ENCODE measurements around the gene ZNF800. TPM values are rescaled to one million over a fixed set of nuclear protein-coding genes. Genes with fewer than 3 reads are reported as not detected.
"Not testable (repeated sequence)": the region's sequence is repeated elsewhere in the genome, so short reads cannot be mapped to it uniquely, and the experiment has no call there.

Gene ZNF800
- total RNA-seq, 2 donors from 2014 or later = 20.0 to 23.7 TPM

DNA sequence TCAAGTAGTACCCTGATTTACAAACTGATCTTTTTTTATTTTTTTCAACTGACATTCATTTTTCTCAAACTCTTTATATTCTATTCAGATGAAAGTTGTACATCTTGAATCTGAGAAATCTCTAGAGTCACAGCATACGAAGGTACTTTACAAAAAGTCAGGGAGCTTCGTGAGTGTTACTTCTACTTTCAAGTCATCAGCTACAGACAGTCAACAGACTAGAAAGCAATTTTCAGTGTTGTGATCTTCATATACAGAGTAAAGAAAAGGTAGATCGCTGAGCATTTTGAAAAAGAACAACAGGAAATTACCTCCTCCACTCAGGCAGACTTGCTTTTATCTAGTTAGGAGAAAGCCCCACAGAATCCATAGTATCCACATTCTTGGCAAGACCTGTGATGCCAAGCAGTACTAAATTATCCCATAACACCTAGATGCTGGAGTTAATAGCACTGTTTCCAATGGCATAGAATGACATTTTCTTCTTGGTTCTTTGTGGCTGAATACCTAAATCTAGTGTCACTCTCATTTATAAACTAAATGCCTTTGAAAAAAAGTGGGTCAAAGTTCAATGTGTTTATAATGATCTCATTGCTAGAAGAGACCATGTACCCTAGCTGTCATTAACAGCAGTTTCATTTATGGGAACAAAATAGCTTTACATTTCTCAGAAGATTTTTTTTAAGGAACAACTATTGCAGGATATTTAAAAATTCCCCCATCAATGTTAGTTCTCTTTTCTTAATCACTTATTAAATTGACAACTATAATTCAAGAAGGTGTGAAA is 12.0 kb upstream of the ZNF800 start:
- WGBS, 2 donors = 71 to 72% methylated on average over 3 of the region's 3 CpGs
- ATAC-seq (no peak), DNase-seq (no peak)
- H3K36me3 ChIP-seq (replicated peaks in 1 of 2; ENCODE audit: insufficient read depth in 1 of 2, low read depth in 2 of 2) = no peaks in the 10 kb centered on the region
- intact Hi-C loops (cut with DNase I) = no loop called here
- H3K9me3 ChIP-seq = no peaks in the 10 kb centered on the region
- TF ChIP-seq, protein P1, sequence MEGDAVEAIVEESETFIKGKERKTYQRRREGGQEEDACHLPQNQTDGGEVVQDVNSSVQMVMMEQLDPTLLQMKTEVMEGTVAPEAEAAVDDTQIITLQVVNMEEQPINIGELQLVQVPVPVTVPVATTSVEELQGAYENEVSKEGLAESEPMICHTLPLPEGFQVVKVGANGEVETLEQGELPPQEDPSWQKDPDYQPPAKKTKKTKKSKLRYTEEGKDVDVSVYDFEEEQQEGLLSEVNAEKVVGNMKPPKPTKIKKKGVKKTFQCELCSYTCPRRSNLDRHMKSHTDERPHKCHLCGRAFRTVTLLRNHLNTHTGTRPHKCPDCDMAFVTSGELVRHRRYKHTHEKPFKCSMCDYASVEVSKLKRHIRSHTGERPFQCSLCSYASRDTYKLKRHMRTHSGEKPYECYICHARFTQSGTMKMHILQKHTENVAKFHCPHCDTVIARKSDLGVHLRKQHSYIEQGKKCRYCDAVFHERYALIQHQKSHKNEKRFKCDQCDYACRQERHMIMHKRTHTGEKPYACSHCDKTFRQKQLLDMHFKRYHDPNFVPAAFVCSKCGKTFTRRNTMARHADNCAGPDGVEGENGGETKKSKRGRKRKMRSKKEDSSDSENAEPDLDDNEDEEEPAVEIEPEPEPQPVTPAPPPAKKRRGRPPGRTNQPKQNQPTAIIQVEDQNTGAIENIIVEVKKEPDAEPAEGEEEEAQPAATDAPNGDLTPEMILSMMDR (IDR thresholded peaks at IDR 0.05) = no peak
- no peak for TF ChIP-seq POLR2A (IDR thresholded peaks at IDR 0.05)
- no peaks in the 10 kb centered on the region for H3K27me3 ChIP-seq
- no peak overlapping the region for H3K27ac ChIP-seq
- H3K4me3 ChIP-seq = no peak overlapping the region
- H3K4me1 ChIP-seq = no peaks in the 10 kb centered on the region

DNA sequence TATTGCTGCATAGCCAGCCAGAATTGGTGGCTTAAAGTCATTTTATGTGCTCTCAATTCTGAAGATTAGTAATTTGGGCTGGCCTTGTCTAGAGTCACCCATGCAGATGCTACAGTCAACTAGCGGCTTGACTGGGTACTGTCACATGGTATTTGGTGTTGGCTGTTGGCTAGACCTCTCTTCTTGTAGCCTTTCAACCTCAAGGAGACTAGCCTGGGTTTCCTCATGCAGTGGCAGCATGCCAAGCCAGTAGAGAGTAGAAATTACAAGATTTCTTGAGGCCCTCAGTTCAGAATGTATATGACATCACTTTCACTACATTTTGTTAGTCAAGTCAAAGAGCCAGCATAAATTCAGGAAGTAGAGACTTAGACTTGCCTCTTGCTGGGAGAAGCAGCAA is 3.7 kb upstream of the ZNF800 start:
- no peak for ATAC-seq
- Histone ChIP-seq H3K27me3 (no peaks in the 10 kb centered on the region), H3K4me3 (no peak overlapping the region), H3K27ac (no peak overlapping the region), H3K4me1 (peaks cover 5% of the 10 kb centered on the region), H3K36me3 (replicated peaks in 1 of 2; ENCODE audit: insufficient read depth in 1 of 2, low read depth in 2 of 2) (no peaks in the 10 kb centered on the region), H3K9me3 (no peaks in the 10 kb centered on the region)
- intact Hi-C loops (cut with DNase I) = no loop called here
- peak in 3 of 4 donors; percentile 16 to 28 (median 20) for DNase-seq
- no peak for TF ChIP-seq POLR2A (IDR thresholded peaks at IDR 0.05)
- TF ChIP-seq, protein P1 (IDR thresholded peaks at IDR 0.05) = no peak
- 22 to 54% methylated on average over 1 of the region's 1 CpG for WGBS, 2 donors

DNA sequence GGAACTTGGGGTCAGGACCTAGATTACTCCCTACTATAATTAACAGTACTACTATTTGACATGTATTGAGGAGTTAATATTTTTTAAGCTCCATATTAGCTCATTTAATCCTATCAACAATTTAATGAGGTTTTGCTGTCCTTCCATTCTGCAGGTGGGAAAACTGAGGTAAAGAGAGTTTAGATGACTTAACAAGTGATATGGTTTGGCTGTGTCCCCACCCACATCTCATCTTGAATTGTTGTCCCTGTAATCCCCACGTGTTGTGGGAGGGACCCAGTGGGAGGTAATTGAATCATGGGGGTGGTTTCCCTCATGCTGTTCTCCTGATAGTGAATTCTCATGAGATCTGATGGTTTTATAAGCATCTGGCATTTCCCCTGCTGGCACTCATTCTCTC is 2.6 kb upstream of the ZNF800 start:
- H3K27ac ChIP-seq; H3K27me3 ChIP-seq; DNase-seq; H3K9me3 ChIP-seq; H3K4me3 ChIP-seq; H3K36me3 ChIP-seq (replicated peaks in 1 of 2; ENCODE audit: insufficient read depth in 1 of 2, low read depth in 2 of 2); intact Hi-C loops (cut with DNase I); ATAC-seq: not testable (repeated sequence)
- H3K4me1 ChIP-seq = peaks cover 16% of the 10 kb centered on the region
- WGBS, 2 donors = 8 to 20% methylated on average over 1 of the region's 1 CpG

DNA sequence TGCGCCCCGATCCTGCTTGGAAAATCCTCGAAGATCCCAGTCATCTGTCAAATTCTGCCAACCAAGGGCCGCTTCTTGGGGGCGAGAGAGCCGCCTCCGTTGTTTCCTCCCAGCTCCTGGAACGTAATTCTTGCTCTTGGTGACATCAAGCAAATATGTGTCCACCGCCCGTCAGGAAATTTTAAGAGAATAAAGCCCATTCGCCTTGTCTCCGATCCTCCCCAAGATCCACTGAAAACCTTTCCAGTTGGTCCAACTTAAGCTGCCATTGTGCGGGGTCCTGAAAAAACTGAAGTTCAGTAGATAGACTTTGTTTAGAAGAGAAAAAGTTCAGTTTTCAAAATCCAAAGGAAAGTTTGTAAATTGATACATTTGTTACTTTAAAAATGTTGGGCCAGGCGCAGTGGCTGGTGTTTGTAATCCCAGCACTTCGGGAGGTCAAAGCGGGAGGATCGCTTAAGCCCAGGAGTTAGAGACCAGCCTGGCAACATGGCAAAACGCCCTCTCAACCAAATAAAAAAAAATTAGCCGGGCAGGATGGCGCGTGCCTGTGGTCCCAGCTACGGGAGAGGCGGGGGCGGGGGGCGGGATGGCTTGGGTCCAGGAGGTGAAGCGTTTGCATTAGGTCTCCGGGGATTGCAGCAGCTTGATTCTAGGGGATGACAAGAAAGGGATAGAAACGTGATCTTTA is 1.0 kb upstream of the ZNF800 start:
- intact Hi-C loops (cut with DNase I) = no loop called here
- TF ChIP-seq, protein P1 (IDR thresholded peaks at IDR 0.05) = no peak
- no peak for TF ChIP-seq POLR2A (IDR thresholded peaks at IDR 0.05)
- H3K27me3 ChIP-seq = no peaks in the 10 kb centered on the region
- DNase-seq = peak; percentile 16 to 36 (median 30)
- H3K4me3 ChIP-seq = peak overlapping the region; percentile 2 to 41
- no peaks in the 10 kb centered on the region for H3K9me3 ChIP-seq
- no peak for ATAC-seq
- peak overlapping the region; percentile 88 to 99 (median 97) for H3K27ac ChIP-seq
- H3K4me1 ChIP-seq = peaks cover 20% of the 10 kb centered on the region
- 5% methylated on average over 28 of the region's 28 CpGs for WGBS, 2 donors
- no peaks in the 10 kb centered on the region for H3K36me3 ChIP-seq (replicated peaks in 1 of 2; ENCODE audit: insufficient read depth in 1 of 2, low read depth in 2 of 2)

DNA sequence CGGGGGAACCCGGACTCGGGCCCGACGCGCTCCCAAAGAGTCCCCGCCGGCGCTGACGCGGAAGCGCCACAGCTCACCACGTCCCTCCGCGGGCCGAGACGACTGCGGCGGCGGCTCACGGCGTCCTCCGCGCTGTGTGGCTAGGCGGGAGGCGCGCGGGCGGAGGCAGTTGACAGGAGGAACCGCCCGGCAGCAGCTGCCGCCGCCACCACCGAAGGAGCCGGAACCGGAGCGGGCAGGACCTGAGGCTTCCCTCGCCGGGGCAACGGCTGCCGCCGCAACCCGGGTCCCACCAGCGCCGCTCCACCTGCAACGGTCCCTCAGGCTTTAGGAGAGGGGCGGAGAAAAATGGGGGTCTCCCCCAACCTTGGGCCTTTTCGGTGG is 334 bp downstream of the ZNF800 start:
- WGBS, 2 donors = 0 to 3% methylated on average over 8 to 48 of the region's 48 CpGs
- Histone ChIP-seq H3K9me3 (no peaks in the 10 kb centered on the region), H3K27ac (peak overlapping the region; percentile 88 to 99 (median 97)), H3K4me1 (peaks cover 24% of the 10 kb centered on the region), H3K4me3 (peak overlapping the region; percentile 89 to 99), H3K27me3 (no peaks in the 10 kb centered on the region), H3K36me3 (replicated peaks in 1 of 2; ENCODE audit: insufficient read depth in 1 of 2, low read depth in 2 of 2) (no peaks in the 10 kb centered on the region)
- DNase-seq (peak; percentile 64 to 67 (median 66)), ATAC-seq (peak; percentile 71)
- intact Hi-C loops (cut with DNase I) = no loop called here
- TF ChIP-seq POLR2A (IDR thresholded peaks at IDR 0.05) = no peak
- TF ChIP-seq, protein P1 (IDR thresholded peaks at IDR 0.05) = no peak
